GM12878 (cell line): ENCODE data around the gene PPP1R12A. TPM values are rescaled to one million over a fixed set of nuclear protein-coding genes. Genes with fewer than 3 reads are reported as not detected.

Experiments
- ATAC-seq: fragments of 200-7000 bp; cut with Tn5 transposase; 3 replicates; pipeline ENCODE4 v1.9.1; 2020; ENCODE audit warnings: mild to moderate bottlenecking, moderate library complexity
- BruUV-seq: library from RNA; stranded (reverse); fragments of 400-500 nt; replicated peaks from 2 replicates; lab custom pipeline; 2021; lab: Mats Ljungman, UMichigan
- CTCF ChIA-PET: fragments of 300-600 bp; sonication (Branson Sonifier 250); formaldehyde crosslinking; extraction: SDS; loops from one replicate; lab custom pipeline; 2021; ENCODE audit warnings: inconsistent platforms; lab: Yijun Ruan, JAX
- POLR2A ChIA-PET: fragments of 350-600 bp; formaldehyde crosslinking; extraction: SDS; loops from one replicate; lab custom pipeline; 2021; ENCODE audit warnings: inconsistent platforms; lab: Charles Lee
- RAD21 ChIA-PET: fragments of 300-600 bp; sonication (Branson Sonifier 250); formaldehyde crosslinking; loops from one replicate; lab custom pipeline; 2023; ENCODE audit warnings: antibody characterized with exemption; ENCODE audit not compliant: unreplicated experiment; lab: Charles Lee
- SMC1A ChIA-PET: fragments of 300-600 bp; sonication (Branson Sonifier 250); formaldehyde crosslinking; loops from one replicate; lab custom pipeline; 2023; ENCODE audit not compliant: unreplicated experiment, uncharacterized antibody; lab: Charles Lee
- DNase-seq: peaks from one replicate; pipeline ENCODE4 v3.0.0-alpha.2; 2011; ENCODE audit warnings: low read depth, low spot score
- FAIRE-seq: peaks from 3 replicates; lab custom pipeline; 2011; peaks lifted over from hg19 to GRCh38; lab: Jason Lieb, UNC
- H2AFZ ChIP-seq: 2 replicates; pipeline ENCODE4 v1.6.0; 2011; ENCODE audit warnings: low read depth, low read length, control low read depth; ENCODE audit not compliant: control insufficient read depth
- H3K27ac ChIP-seq: 2 replicates; pipeline ENCODE4 v1.5.1; 2011; ENCODE audit warnings: control low read depth; ENCODE audit not compliant: control insufficient read depth, insufficient read depth
- H3K27me3 ChIP-seq, 2 experiments: replicated peaks in 1 of 2; 2 replicates each; pipeline versions ENCODE4 v1.6.0 to v1.6.1; 2011; ENCODE audit warnings: low read length in 1 of 2; ENCODE audit not compliant: control insufficient read depth in 2 of 2, insufficient read depth in 2 of 2
- H3K36me3 ChIP-seq, 2 experiments: 2 replicates each; pipeline ENCODE4 v1.5.1; 2011; ENCODE audit warnings: low read length in 1 of 2; ENCODE audit not compliant: control insufficient read depth in 2 of 2, insufficient read depth in 2 of 2
- H3K4me1 ChIP-seq: 2 replicates; pipeline ENCODE4 v1.6.1; 2011; ENCODE audit warnings: mild to moderate bottlenecking, low read length, moderate library complexity, mixed read lengths; ENCODE audit not compliant: control insufficient read depth, insufficient read depth
- H3K4me2 ChIP-seq: 2 replicates; pipeline ENCODE4 v1.6.0; 2011; ENCODE audit warnings: control low read depth; ENCODE audit not compliant: control insufficient read depth, insufficient read depth
- H3K4me3 ChIP-seq: fragments of 200-600 bp; sonication (generic); 2 replicates; pipeline ENCODE4 v1.5.1; 2016
- H3K79me2 ChIP-seq: 2 replicates; pipeline ENCODE4 v1.6.0; 2011; ENCODE audit warnings: low read length; ENCODE audit not compliant: control insufficient read depth, insufficient read depth
- H3K9ac ChIP-seq: 2 replicates; pipeline ENCODE4 v1.8.0; 2011; ENCODE audit warnings: low read length, control low read depth, mixed read lengths; ENCODE audit not compliant: control insufficient read depth, insufficient read depth
- H3K9me3 ChIP-seq: replicated peaks from 3 replicates; pipeline ENCODE4 v1.5.1; 2011; ENCODE audit warnings: mild to moderate bottlenecking, low read length; ENCODE audit not compliant: control insufficient read depth, insufficient read depth
- H4K20me1 ChIP-seq: 2 replicates; pipeline ENCODE4 v1.6.0; 2011; ENCODE audit not compliant: control insufficient read depth, insufficient read depth
- BACH1 ChIP-seq: fragments of 450-650 bp; IDR thresholded peaks from 2 replicates; pipeline ENCODE4 v1.6.1; 2017; ENCODE audit warnings: mild to moderate bottlenecking, borderline replicate concordance
- GABPA ChIP-seq: IDR thresholded peaks from 2 replicates; pipeline ENCODE4 v1.6.1; 2014; ENCODE audit warnings: antibody characterized with exemption, low read depth, mild to moderate bottlenecking, inconsistent platforms
- KLF5 ChIP-seq: fragments of 450-650 bp; IDR thresholded peaks from 2 replicates; pipeline ENCODE4 v1.6.1; 2014; ENCODE audit warnings: mild to moderate bottlenecking; ENCODE audit not compliant: partially characterized antibody
- MTA2 ChIP-seq: fragments of 450-650 bp; IDR thresholded peaks from 2 replicates; pipeline ENCODE4 v1.6.1; 2016; ENCODE audit warnings: low read depth, mild to moderate bottlenecking, moderate library complexity
- NBN ChIP-seq: fragments of 450-650 bp; IDR thresholded peaks from 2 replicates; pipeline ENCODE4 v1.6.1; 2016
- NFXL1 ChIP-seq: fragments of 450-650 bp; IDR thresholded peaks from 2 replicates; pipeline ENCODE4 v1.6.1; 2017; ENCODE audit warnings: antibody characterized with exemption, mild to moderate bottlenecking, borderline replicate concordance
- NR2C2 ChIP-seq: IDR thresholded peaks from 2 replicates; pipeline ENCODE4 v1.6.1; 2011; ENCODE audit warnings: borderline replicate concordance, low read depth; ENCODE audit not compliant: control insufficient read depth, insufficient read length
- RUNX3 ChIP-seq: IDR thresholded peaks from 2 replicates; pipeline ENCODE4 v1.6.1; 2012; ENCODE audit warnings: low read length, inconsistent platforms
- in situ Hi-C: fragments of 300-500 bp; cut with MboI; formaldehyde crosslinking; loops from 9 replicates; pipeline ENCODE4 v1.14.3; 2018; ENCODE audit warnings: mixed read lengths
- intact Hi-C: fragments of 100-400 bp; cut with micrococcal nuclease; formaldehyde crosslinking; loops from one replicate; pipeline ENCODE4 v1.14.2; 2022; ENCODE audit not compliant: unreplicated experiment
- polyA plus RNA-seq, 11 experiments: library from polyadenylated mRNA; depleted of rRNA in 4 of 11; unstranded in 6 of 11; stranded (reverse) in 5 of 11; fragments of >200 nt; fragmentation: Nextera tagmentation in 4 of 11; fragmentation: Illumina TruSeq in 1 of 11; extraction: Ambion mirVana in 4 of 11; extraction: Trizol in 1 of 11; gene quantifications; 1 replicate in 1 of 11; 2 replicates in 10 of 11; pipeline versions ENCODE4 v1.2.1 to v1.2.3, GENCODE V29; 2011 to 2016; ENCODE audit warnings: inconsistent platforms in 2 of 11, missing spikeins in 2 of 11, low read depth in 1 of 11
- total RNA-seq, 4 experiments: library from RNA; depleted of rRNA in 3 of 4; stranded (reverse); fragments of >200 nt in 3 of 4; fragmentation: Illumina TruSeq in 1 of 4; extraction: Trizol in 1 of 4; gene quantifications; 2 replicates each; pipeline versions ENCODE4 v1.2.1 to v1.2.3, GENCODE V29; 2013 to 2021
- TF ChIP-seq, protein P1 (sequence below): IDR thresholded peaks from 2 replicates; pipeline ENCODE4 v1.6.1; 2012; ENCODE audit warnings: low read depth, low read length, improper control_type of control experiment
- TF ChIP-seq, protein P2 (sequence below): fragments of 450-650 bp; formaldehyde crosslinking; IDR thresholded peaks from 2 replicates; pipeline ENCODE4 v1.5.0; 2022; ENCODE audit warnings: mild to moderate bottlenecking, missing genetic modification characterization

PPP1R12A gene
- total and polyA plus RNA-seq, 10 of the 15 experiments (the other 5 are each of a cell fraction or from before 2014, with no cell fraction given), result 22.8 to 134 (median 51.4) TPM

DNA sequence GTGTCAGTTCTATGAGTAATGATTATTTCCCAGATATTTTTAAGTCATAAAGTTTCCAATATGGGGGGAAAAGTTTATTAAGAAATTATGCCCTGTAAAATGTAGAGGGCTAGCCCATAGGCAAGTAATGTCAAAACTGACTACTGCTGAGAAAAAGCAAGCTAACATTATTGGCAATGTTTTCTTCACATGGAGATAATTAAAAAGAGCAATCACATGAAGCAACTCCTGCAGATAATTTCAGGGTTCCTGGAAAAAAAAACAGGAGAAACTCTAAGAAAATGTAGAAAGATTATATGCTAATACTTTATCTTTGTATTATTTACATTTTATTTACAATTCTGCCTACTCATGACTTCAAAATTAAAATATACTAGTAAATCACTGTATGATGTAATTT, 39.8 kb downstream of the PPP1R12A start:
- Histone ChIP-seq H2AFZ (no peak overlapping the region), H3K4me3 (no peak overlapping the region), H4K20me1 (no peaks in the 10 kb centered on the region), H3K9me3 (no peaks in the 10 kb centered on the region; the same call in 2 of the 3 replicates), H3K27me3 (no peaks in the 10 kb centered on the region), H3K36me3 (peaks cover 0 to 1% of the 10 kb centered on the region in 2 experiments; a peak in 2 of 4 replicates), H3K79me2 (peaks cover 59% of the 10 kb centered on the region), H3K4me1 (no peaks in the 10 kb centered on the region), H3K9ac (no peak overlapping the region), H3K27ac (no peak overlapping the region), H3K4me2 (no peak overlapping the region)
- no peak for TF ChIP-seq NR2C2
- TF ChIP-seq KLF5, result no peak
- no peak for TF ChIP-seq MTA2
- TF ChIP-seq, protein P1, sequence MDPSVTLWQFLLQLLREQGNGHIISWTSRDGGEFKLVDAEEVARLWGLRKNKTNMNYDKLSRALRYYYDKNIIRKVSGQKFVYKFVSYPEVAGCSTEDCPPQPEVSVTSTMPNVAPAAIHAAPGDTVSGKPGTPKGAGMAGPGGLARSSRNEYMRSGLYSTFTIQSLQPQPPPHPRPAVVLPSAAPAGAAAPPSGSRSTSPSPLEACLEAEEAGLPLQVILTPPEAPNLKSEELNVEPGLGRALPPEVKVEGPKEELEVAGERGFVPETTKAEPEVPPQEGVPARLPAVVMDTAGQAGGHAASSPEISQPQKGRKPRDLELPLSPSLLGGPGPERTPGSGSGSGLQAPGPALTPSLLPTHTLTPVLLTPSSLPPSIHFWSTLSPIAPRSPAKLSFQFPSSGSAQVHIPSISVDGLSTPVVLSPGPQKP, result no peak
- no peak for TF ChIP-seq NFXL1
- TF ChIP-seq, protein P2, sequence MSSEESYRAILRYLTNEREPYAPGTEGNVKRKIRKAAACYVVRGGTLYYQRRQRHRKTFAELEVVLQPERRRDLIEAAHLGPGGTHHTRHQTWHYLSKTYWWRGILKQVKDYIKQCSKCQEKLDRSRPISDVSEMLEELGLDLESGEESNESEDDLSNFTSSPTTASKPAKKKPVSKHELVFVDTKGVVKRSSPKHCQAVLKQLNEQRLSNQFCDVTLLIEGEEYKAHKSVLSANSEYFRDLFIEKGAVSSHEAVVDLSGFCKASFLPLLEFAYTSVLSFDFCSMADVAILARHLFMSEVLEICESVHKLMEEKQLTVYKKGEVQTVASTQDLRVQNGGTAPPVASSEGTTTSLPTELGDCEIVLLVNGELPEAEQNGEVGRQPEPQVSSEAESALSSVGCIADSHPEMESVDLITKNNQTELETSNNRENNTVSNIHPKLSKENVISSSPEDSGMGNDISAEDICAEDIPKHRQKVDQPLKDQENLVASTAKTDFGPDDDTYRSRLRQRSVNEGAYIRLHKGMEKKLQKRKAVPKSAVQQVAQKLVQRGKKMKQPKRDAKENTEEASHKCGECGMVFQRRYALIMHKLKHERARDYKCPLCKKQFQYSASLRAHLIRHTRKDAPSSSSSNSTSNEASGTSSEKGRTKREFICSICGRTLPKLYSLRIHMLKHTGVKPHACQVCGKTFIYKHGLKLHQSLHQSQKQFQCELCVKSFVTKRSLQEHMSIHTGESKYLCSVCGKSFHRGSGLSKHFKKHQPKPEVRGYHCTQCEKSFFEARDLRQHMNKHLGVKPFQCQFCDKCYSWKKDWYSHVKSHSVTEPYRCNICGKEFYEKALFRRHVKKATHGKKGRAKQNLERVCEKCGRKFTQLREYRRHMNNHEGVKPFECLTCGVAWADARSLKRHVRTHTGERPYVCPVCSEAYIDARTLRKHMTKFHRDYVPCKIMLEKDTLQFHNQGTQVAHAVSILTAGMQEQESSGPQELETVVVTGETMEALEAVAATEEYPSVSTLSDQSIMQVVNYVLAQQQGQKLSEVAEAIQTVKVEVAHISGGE (CRISPR knock-in tag), result no peak
- TF ChIP-seq GABPA, result no peak
- TF ChIP-seq NBN, result no peak
- TF ChIP-seq BACH1, result no peak
- no peak for TF ChIP-seq RUNX3
- no TSS peak for BruUV-seq
- POLR2A ChIA-PET, result interaction anchor here (0.7 to 0.9 kb wide), 2 partner anchors 11 to 41 kb away, joined by 3 read pairs; no protein-coding TSS in a partner anchor
- FAIRE-seq, result no peak
- intact Hi-C loops, result no loop called here
- no peak for ATAC-seq
- RAD21 ChIA-PET, result no interaction called here
- DNase-seq, result no peak
- in situ Hi-C loops, result no loop called here
- SMC1A ChIA-PET, result interaction anchor here (0.9 to 2.6 kb wide), 5 partner anchors 9 to 38 kb away, joined by 3 to 9 read pairs (median 3); no protein-coding TSS in a partner anchor
- CTCF ChIA-PET, result interaction anchor here (0.6 to 1.5 kb wide), 3 partner anchors 11 to 292 kb away, joined by 3 to 7 read pairs (median 3); no protein-coding TSS in a partner anchor
